H1 (cell line): ENCODE measurements around the gene ZNF451. TPM values are rescaled to one million over a fixed set of nuclear protein-coding genes. Genes with fewer than 3 reads are reported as not detected.

ENCODE experiments used
- CHD7 ChIP-seq: fragments of 300-600 bp; sonication (generic); IDR thresholded peaks from 2 replicates; pipeline ENCODE4 v1.7.1; 2012; ENCODE audit warnings: low read length, moderate library complexity, mild to moderate bottlenecking, inconsistent platforms; ENCODE audit not compliant: insufficient replicate concordance
- polyA plus RNA-seq, 7 experiments: library from polyadenylated mRNA; depleted of rRNA in 3 of 7; stranded (reverse) in 5 of 7; unstranded in 2 of 7; fragments of >200 nt in 5 of 7; fragments of 200-250 nt in 2 of 7; gene quantifications; 1 replicate in 5 of 7; 2 replicates in 1 of 7; 4 replicates in 1 of 7; pipeline versions ENCODE4 v1.2.1 to v1.2.3, GENCODE V29; 2011 to 2013; ENCODE audit warnings: missing spikeins in 2 of 7, mixed read lengths in 2 of 7
- total RNA-seq: library from RNA; stranded (reverse); fragmentation: NEBNext Ultra II Directional; extraction: Animal tissue kit (Norgen Biotek cat#: 25700); gene quantifications from 2 replicates; pipeline ENCODE4 v1.2.1, GENCODE V29; 2021

ZNF451 gene
- total and polyA plus RNA-seq, 2 of the 8 experiments (the other 6 are each of a cell fraction or from before 2014, with no cell fraction given), result 10.7 to 56.8 TPM

GRCh38 chr6:57113105-57113504, 23.1 kb downstream of the ZNF451 start (continued):
- TF ChIP-seq CHD7, result no peak
